Effector memory CD8-positive, alpha-beta T cell (primary cell): ENCODE measurements around the gene RPUSD4.
A peak's percentile ranks its signal among the peaks of the same experiment; 100 is the strongest.
"Not testable (repeated sequence)": the region's sequence is repeated elsewhere in the genome, so short reads cannot be mapped to it uniquely, and the experiment has no call there.

Source experiments
- ATAC-seq: fragments of 150-1000 bp; cut with Tn5 transposase; replicated peaks from 2 replicates; pipeline ENCODE4 v1.10.0; 2021; ENCODE audit warnings: mild to moderate bottlenecking, moderate library complexity
- DNase-seq, 3 experiments: peaks; one replicate each; pipeline ENCODE4 v3.0.0; 2021
- H3K27ac Mint-ChIP-seq, 2 donors: one replicate each; pipeline ENCODE4 v1.8.0; 2022; ENCODE audit warnings: mild to moderate bottlenecking in 2 of 2, mixed read lengths in 2 of 2, moderate library complexity in 2 of 2
- H3K27me3 Mint-ChIP-seq, 2 donors: one replicate each; pipeline ENCODE4 v1.8.0; 2022; ENCODE audit warnings: mixed read lengths in 2 of 2
- H3K36me3 Mint-ChIP-seq: one replicate; pipeline ENCODE4 v1.8.0; 2022; ENCODE audit warnings: mild to moderate bottlenecking, moderate library complexity, mixed read lengths; ENCODE audit not compliant: insufficient read depth
- H3K4me1 Mint-ChIP-seq, 2 donors: one replicate each; pipeline ENCODE4 v1.8.0; 2022; ENCODE audit warnings: low read depth in 2 of 2, mixed read lengths in 2 of 2
- H3K4me3 Mint-ChIP-seq, 2 donors: one replicate each; pipeline ENCODE4 v1.8.0; 2022; ENCODE audit warnings: mild to moderate bottlenecking in 2 of 2, mixed read lengths in 2 of 2, moderate library complexity in 2 of 2
- H3K9me3 Mint-ChIP-seq, 2 donors: one replicate each; pipeline ENCODE4 v1.8.0; 2022; ENCODE audit warnings: mixed read lengths in 2 of 2
- total RNA-seq, 9 experiments: gene quantifications; one replicate each; lab custom pipeline; 2026; lab: John Stamatoyannopoulos, UW

Gene RPUSD4
- total RNA-seq: 19.5 to 75.8 (median 42.0) reads per million in 9 experiments

- peaks cover 20% of the 10 kb centered on the region for H3K36me3 Mint-ChIP-seq
- no peaks in the 10 kb centered on the region for H3K9me3 Mint-ChIP-seq
- ATAC-seq (peak; percentile 96), DNase-seq (peak; percentile 99 to 100 (median 100))
- no peaks in the 10 kb centered on the region for H3K27me3 Mint-ChIP-seq
- peaks cover 23 to 33% of the 10 kb centered on the region in 2 donors for H3K4me1 Mint-ChIP-seq
- peak within 1 kb of the TSS; percentile 89 to 100 for H3K4me3 Mint-ChIP-seq
- H3K27ac Mint-ChIP-seq: peak within 1 kb of the TSS; percentile 92 to 99
Measured at GRCh38 chr11:126211236-126212088, at the start of gene RPUSD4, which contains the start of gene FAM118B. TSS of gene RPUSD4 (minus strand) at chr11:126211650. CDS start at chr11:126211638, 12 bp downstream. TSS of gene FAM118B (plus strand) at chr11:126211782. CDS start at chr11:126235002, 23,220 bp downstream.

GRCh38 chr11:126257764-126258163 is 46.3 kb upstream of the RPUSD4 start:
- Mint-ChIP-seq H3K9me3 (no peaks in the 10 kb centered on the region), H3K4me3 (no peak overlapping the region), H3K36me3 (peaks cover 18% of the 10 kb centered on the region), H3K27me3 (no peaks in the 10 kb centered on the region), H3K4me1 (no peaks in the 10 kb centered on the region), H3K27ac (no peak overlapping the region)
- ATAC-seq: no peak
- DNase-seq: no peak

GRCh38 chr11:126257144-126257543 is 45.7 kb upstream of the RPUSD4 start:
- no peak for ATAC-seq
- H3K27ac Mint-ChIP-seq: no peak overlapping the region

GRCh38 chr11:126256216-126256615 is 44.8 kb upstream of the RPUSD4 start:
- peak overlapping the region in 1 of 2 donors; percentile 60 for H3K27ac Mint-ChIP-seq
- no peaks in the 10 kb centered on the region for H3K27me3 Mint-ChIP-seq
- H3K4me3 Mint-ChIP-seq: no peak overlapping the region
- H3K36me3 Mint-ChIP-seq: peaks cover 8% of the 10 kb centered on the region
- DNase-seq (no peak), ATAC-seq (no peak)
- H3K9me3 Mint-ChIP-seq: no peaks in the 10 kb centered on the region
- no peaks in the 10 kb centered on the region for H3K4me1 Mint-ChIP-seq

More at GRCh38 chr11:126257144-126257543, 45.7 kb upstream of the RPUSD4 start:
- Mint-ChIP-seq H3K27me3 (no peaks in the 10 kb centered on the region), H3K36me3 (peaks cover 12% of the 10 kb centered on the region), H3K9me3 (no peaks in the 10 kb centered on the region), H3K4me3 (no peak overlapping the region), H3K4me1 (no peaks in the 10 kb centered on the region)
- no peak for DNase-seq

GRCh38 chr11:126255507-126255906 is 44.1 kb upstream of the RPUSD4 start:
- not testable (repeated sequence) for H3K9me3 Mint-ChIP-seq, H3K4me3 Mint-ChIP-seq, ATAC-seq, H3K4me1 Mint-ChIP-seq, H3K36me3 Mint-ChIP-seq, DNase-seq, H3K27me3 Mint-ChIP-seq
- H3K27ac Mint-ChIP-seq: peak overlapping the region; percentile 29 to 60

- Mint-ChIP-seq H3K27ac (peak overlapping the region in 1 of 2 donors; percentile 31), H3K4me3 (no peak overlapping the region), H3K27me3 (no peaks in the 10 kb centered on the region), H3K36me3 (peaks cover 8% of the 10 kb centered on the region), H3K9me3 (no peaks in the 10 kb centered on the region), H3K4me1 (no peaks in the 10 kb centered on the region)
- DNase-seq (no peak), ATAC-seq (no peak)
Measured at GRCh38 chr11:126254819-126255218, 43.4 kb upstream of the RPUSD4 start.

- ATAC-seq (no peak), DNase-seq (no peak)
- H3K4me1 Mint-ChIP-seq: no peaks in the 10 kb centered on the region
- H3K4me3 Mint-ChIP-seq: no peak overlapping the region
- peaks cover 8% of the 10 kb centered on the region for H3K36me3 Mint-ChIP-seq
- no peaks in the 10 kb centered on the region for H3K27me3 Mint-ChIP-seq
- no peak overlapping the region for H3K27ac Mint-ChIP-seq
- no peaks in the 10 kb centered on the region for H3K9me3 Mint-ChIP-seq
Measured at GRCh38 chr11:126253265-126253664, 41.8 kb upstream of the RPUSD4 start.

GRCh38 chr11:126246636-126247035 is 35.2 kb upstream of the RPUSD4 start:
- H3K36me3 Mint-ChIP-seq: peaks cover 31% of the 10 kb centered on the region
- H3K27me3 Mint-ChIP-seq: no peaks in the 10 kb centered on the region
- no peak overlapping the region for H3K27ac Mint-ChIP-seq
- ATAC-seq: no peak
- no peak overlapping the region for H3K4me3 Mint-ChIP-seq
- no peak for DNase-seq
- no peaks in the 10 kb centered on the region for H3K9me3 Mint-ChIP-seq
- H3K4me1 Mint-ChIP-seq: no peaks in the 10 kb centered on the region

GRCh38 chr11:126233391-126233790 is 21.9 kb upstream of the RPUSD4 start:
- Mint-ChIP-seq H3K4me3 (no peak overlapping the region), H3K27me3 (no peaks in the 10 kb centered on the region), H3K9me3 (no peaks in the 10 kb centered on the region), H3K4me1 (no peaks in the 10 kb centered on the region), H3K27ac (no peak overlapping the region), H3K36me3 (peaks cover 24% of the 10 kb centered on the region)
- no peak for ATAC-seq
- DNase-seq: no peak

- Mint-ChIP-seq H3K36me3 (peaks cover 19% of the 10 kb centered on the region), H3K9me3 (no peaks in the 10 kb centered on the region), H3K4me3 (no peak overlapping the region), H3K4me1 (no peaks in the 10 kb centered on the region), H3K27me3 (no peaks in the 10 kb centered on the region), H3K27ac (no peak overlapping the region)
- DNase-seq (no peak), ATAC-seq (no peak)
Measured at GRCh38 chr11:126232683-126233082, 21.2 kb upstream of the RPUSD4 start.

- ATAC-seq (no peak), DNase-seq (no peak)
- no peaks in the 10 kb centered on the region for H3K27me3 Mint-ChIP-seq
- H3K9me3 Mint-ChIP-seq: no peaks in the 10 kb centered on the region
- no peaks in the 10 kb centered on the region for H3K4me1 Mint-ChIP-seq
- no peak overlapping the region for H3K4me3 Mint-ChIP-seq
- H3K36me3 Mint-ChIP-seq: peaks cover 16% of the 10 kb centered on the region
- peak overlapping the region in 1 of 2 donors; percentile 2 for H3K27ac Mint-ChIP-seq
Measured at GRCh38 chr11:126231725-126232459, 20.4 kb upstream of the RPUSD4 start.

- Mint-ChIP-seq H3K4me1 (peaks cover 0 to 3% of the 10 kb centered on the region in 2 donors), H3K27ac (no peak overlapping the region), H3K27me3 (no peaks in the 10 kb centered on the region), H3K36me3 (peaks cover 16% of the 10 kb centered on the region), H3K4me3 (no peak overlapping the region), H3K9me3 (no peaks in the 10 kb centered on the region)
- no peak for DNase-seq
- no peak for ATAC-seq
Measured at GRCh38 chr11:126229858-126230540, 18.5 kb upstream of the RPUSD4 start.

- H3K36me3 Mint-ChIP-seq: peaks cover 10% of the 10 kb centered on the region
- no peak overlapping the region for H3K27ac Mint-ChIP-seq
- no peaks in the 10 kb centered on the region for H3K9me3 Mint-ChIP-seq
- no peak for DNase-seq
- H3K4me3 Mint-ChIP-seq: no peak overlapping the region
- ATAC-seq: no peak
- H3K27me3 Mint-ChIP-seq: no peaks in the 10 kb centered on the region
- H3K4me1 Mint-ChIP-seq: peaks cover 3 to 12% of the 10 kb centered on the region in 2 donors
Measured at GRCh38 chr11:126226334-126227084, 15.1 kb upstream of the RPUSD4 start.
